GM12878 (cell line): ENCODE results near the gene PPP4R1. TPM values are rescaled to one million over a fixed set of nuclear protein-coding genes. Genes with fewer than 3 reads are reported as not detected.

Source experiments
- ATAC-seq: fragments of 200-7000 bp; cut with Tn5 transposase; 3 replicates; pipeline ENCODE4 v1.9.1; 2020; ENCODE audit warnings: mild to moderate bottlenecking, moderate library complexity
- BruUV-seq: library from RNA; stranded (reverse); fragments of 400-500 nt; replicated peaks from 2 replicates; lab custom pipeline; 2021; lab: Mats Ljungman, UMichigan
- CTCF ChIA-PET: fragments of 300-600 bp; sonication (Branson Sonifier 250); formaldehyde crosslinking; extraction: SDS; loops from one replicate; lab custom pipeline; 2021; ENCODE audit warnings: inconsistent platforms; lab: Yijun Ruan, JAX
- POLR2A ChIA-PET: fragments of 350-600 bp; formaldehyde crosslinking; extraction: SDS; loops from one replicate; lab custom pipeline; 2021; ENCODE audit warnings: inconsistent platforms; lab: Charles Lee
- RAD21 ChIA-PET: fragments of 300-600 bp; sonication (Branson Sonifier 250); formaldehyde crosslinking; loops from one replicate; lab custom pipeline; 2023; ENCODE audit warnings: antibody characterized with exemption; ENCODE audit not compliant: unreplicated experiment; lab: Charles Lee
- SMC1A ChIA-PET: fragments of 300-600 bp; sonication (Branson Sonifier 250); formaldehyde crosslinking; loops from one replicate; lab custom pipeline; 2023; ENCODE audit not compliant: unreplicated experiment, uncharacterized antibody; lab: Charles Lee
- DNase-seq: peaks from one replicate; pipeline ENCODE4 v3.0.0-alpha.2; 2011; ENCODE audit warnings: low read depth, low spot score
- FAIRE-seq: peaks from 3 replicates; lab custom pipeline; 2011; peaks lifted over from hg19 to GRCh38; lab: Jason Lieb, UNC
- H2AFZ ChIP-seq: 2 replicates; pipeline ENCODE4 v1.6.0; 2011; ENCODE audit warnings: low read depth, low read length, control low read depth; ENCODE audit not compliant: control insufficient read depth
- H3K27ac ChIP-seq: 2 replicates; pipeline ENCODE4 v1.5.1; 2011; ENCODE audit warnings: control low read depth; ENCODE audit not compliant: control insufficient read depth, insufficient read depth
- H3K27me3 ChIP-seq, 2 experiments: replicated peaks in 1 of 2; 2 replicates each; pipeline versions ENCODE4 v1.6.0 to v1.6.1; 2011; ENCODE audit warnings: low read length in 1 of 2; ENCODE audit not compliant: control insufficient read depth in 2 of 2, insufficient read depth in 2 of 2
- H3K36me3 ChIP-seq, 2 experiments: 2 replicates each; pipeline ENCODE4 v1.5.1; 2011; ENCODE audit warnings: low read length in 1 of 2; ENCODE audit not compliant: control insufficient read depth in 2 of 2, insufficient read depth in 2 of 2
- H3K4me1 ChIP-seq: 2 replicates; pipeline ENCODE4 v1.6.1; 2011; ENCODE audit warnings: mild to moderate bottlenecking, low read length, moderate library complexity, mixed read lengths; ENCODE audit not compliant: control insufficient read depth, insufficient read depth
- H3K4me2 ChIP-seq: 2 replicates; pipeline ENCODE4 v1.6.0; 2011; ENCODE audit warnings: control low read depth; ENCODE audit not compliant: control insufficient read depth, insufficient read depth
- H3K4me3 ChIP-seq: fragments of 200-600 bp; sonication (generic); 2 replicates; pipeline ENCODE4 v1.5.1; 2016
- H3K79me2 ChIP-seq: 2 replicates; pipeline ENCODE4 v1.6.0; 2011; ENCODE audit warnings: low read length; ENCODE audit not compliant: control insufficient read depth, insufficient read depth
- H3K9ac ChIP-seq: 2 replicates; pipeline ENCODE4 v1.8.0; 2011; ENCODE audit warnings: low read length, control low read depth, mixed read lengths; ENCODE audit not compliant: control insufficient read depth, insufficient read depth
- H3K9me3 ChIP-seq: replicated peaks from 3 replicates; pipeline ENCODE4 v1.5.1; 2011; ENCODE audit warnings: mild to moderate bottlenecking, low read length; ENCODE audit not compliant: control insufficient read depth, insufficient read depth
- H4K20me1 ChIP-seq: 2 replicates; pipeline ENCODE4 v1.6.0; 2011; ENCODE audit not compliant: control insufficient read depth, insufficient read depth
- ASH2L ChIP-seq: fragments of 300-600, 200-600 bp; sonication (generic); IDR thresholded peaks from 2 replicates; pipeline ENCODE4 v1.6.1; 2017; ENCODE audit warnings: low read depth, mild to moderate bottlenecking, borderline replicate concordance
- CREB1 ChIP-seq: IDR thresholded peaks from 2 replicates; pipeline ENCODE4 v1.6.1; 2012; ENCODE audit warnings: low read depth, mild to moderate bottlenecking, inconsistent platforms
- EP300 ChIP-seq, 2 experiments: fragments of 150-350 bp in 1 of 2; IDR thresholded peaks; 2 replicates each; pipeline ENCODE4 v1.6.1; 2011 to 2012; ENCODE audit warnings: low read depth in 2 of 2, low read length in 2 of 2, borderline replicate concordance in 1 of 2, improper control_type of control experiment in 1 of 2, inconsistent platforms in 1 of 2; ENCODE audit not compliant: control insufficient read depth in 1 of 2
- MTA2 ChIP-seq: fragments of 450-650 bp; IDR thresholded peaks from 2 replicates; pipeline ENCODE4 v1.6.1; 2016; ENCODE audit warnings: low read depth, mild to moderate bottlenecking, moderate library complexity
- NR2C2 ChIP-seq: IDR thresholded peaks from 2 replicates; pipeline ENCODE4 v1.6.1; 2011; ENCODE audit warnings: borderline replicate concordance, low read depth; ENCODE audit not compliant: control insufficient read depth, insufficient read length
- RUNX3 ChIP-seq: IDR thresholded peaks from 2 replicates; pipeline ENCODE4 v1.6.1; 2012; ENCODE audit warnings: low read length, inconsistent platforms
- ZBTB33 ChIP-seq: fragments of 450-650 bp; IDR thresholded peaks from 2 replicates; pipeline ENCODE4 v1.6.1; 2017; ENCODE audit warnings: mild to moderate bottlenecking
- WGBS: methylation state at CpG from one replicate; pipeline ENCODE4 v1.1.6; 2016; ENCODE audit warnings: low lambda C conversion rate; ENCODE audit not compliant: insufficient replicate concordance, insufficient coverage; ENCODE audit errors: missing lambda C conversion rate; 5-methylcytosine and 5-hydroxymethylcytosine counted together
- in situ Hi-C: fragments of 300-500 bp; cut with MboI; formaldehyde crosslinking; loops from 9 replicates; pipeline ENCODE4 v1.14.3; 2018; ENCODE audit warnings: mixed read lengths
- intact Hi-C: fragments of 100-400 bp; cut with micrococcal nuclease; formaldehyde crosslinking; loops from one replicate; pipeline ENCODE4 v1.14.2; 2022; ENCODE audit not compliant: unreplicated experiment
- polyA plus RNA-seq, 11 experiments: library from polyadenylated mRNA; depleted of rRNA in 4 of 11; unstranded in 6 of 11; stranded (reverse) in 5 of 11; fragments of >200 nt; fragmentation: Nextera tagmentation in 4 of 11; fragmentation: Illumina TruSeq in 1 of 11; extraction: Ambion mirVana in 4 of 11; extraction: Trizol in 1 of 11; gene quantifications; 1 replicate in 1 of 11; 2 replicates in 10 of 11; pipeline versions ENCODE4 v1.2.1 to v1.2.3, GENCODE V29; 2011 to 2016; ENCODE audit warnings: inconsistent platforms in 2 of 11, missing spikeins in 2 of 11, low read depth in 1 of 11
- total RNA-seq, 4 experiments: library from RNA; depleted of rRNA in 3 of 4; stranded (reverse); fragments of >200 nt in 3 of 4; fragmentation: Illumina TruSeq in 1 of 4; extraction: Trizol in 1 of 4; gene quantifications; 2 replicates each; pipeline versions ENCODE4 v1.2.1 to v1.2.3, GENCODE V29; 2013 to 2021

The PPP4R1 gene
- total and polyA plus RNA-seq, 10 of the 15 experiments (the other 5 are each of a cell fraction or from before 2014, with no cell fraction given) = 10.9 to 44.4 (median 26.0) TPM

- Histone ChIP-seq H3K27ac (no peak overlapping the region), H3K36me3 (no peaks in the 10 kb centered on the region), H3K79me2 (peaks cover 10% of the 10 kb centered on the region), H3K27me3 (no peaks in the 10 kb centered on the region), H3K9me3 (peaks cover 2% of the 10 kb centered on the region), H2AFZ (no peak overlapping the region), H3K4me1 (peaks cover 5% of the 10 kb centered on the region; the same call in 1 of the 2 replicates), H3K9ac (no peak overlapping the region), H4K20me1 (no peaks in the 10 kb centered on the region), H3K4me3 (no peak overlapping the region), H3K4me2 (peak overlapping the region; percentile 2; the same call in 1 of the 2 replicates)
- BruUV-seq = no TSS peak
- FAIRE-seq (no peak), DNase-seq (no peak), ATAC-seq (peak; percentile 44; the same call in 2 of the 3 replicates)
- RAD21 ChIA-PET = no interaction called here
- in situ Hi-C loops (loop anchor here (25.0 kb wide), 1 partner anchor 308 kb away; the partner anchor contains the start of gene VAPA), intact Hi-C loops (no loop called here)
- TF ChIP-seq ASH2L (no peak), ZBTB33 (no peak), EP300 (IDR thresholded peaks at IDR 0.05; ENCODE audit: borderline replicate concordance in 1 of 2, control insufficient read depth in 1 of 2, low read depth in 2 of 2, low read length in 2 of 2) (no peak), MTA2 (no peak), CREB1 (no peak), NR2C2 (no peak), RUNX3 (peak; percentile 58)
- POLR2A ChIA-PET = no interaction called here
- CTCF ChIA-PET = no interaction called here
- 95% methylated on average over 2 of the region's 2 CpGs for WGBS
- SMC1A ChIA-PET = no interaction called here
Observed at GRCh38 chr18:9604348-9604747, 10.0 kb downstream of the PPP4R1 start.
